ENCODE data around the gene SPC25. TPM values are rescaled to one million over a fixed set of nuclear protein-coding genes. Genes with fewer than 3 reads are reported as not detected.

The SPC25 gene
- polyA plus RNA-seq, 1 experiment: 4.2 TPM

GRCh38 chr2:168904358-168904757 is 14.1 kb upstream of the SPC25 start:
- POLR2A ChIA-PET: no interaction called here
- Histone ChIP-seq H3K9me3 (ENCODE audit: control insufficient read depth, insufficient read depth, low read length) (no peaks in the 10 kb centered on the region), H3K27me3 (ENCODE audit: control insufficient read depth, insufficient read depth, low read length) (peaks cover 6% of the 10 kb centered on the region), H3K27ac (ENCODE audit: low read depth, low read length) (no peak overlapping the region), H3K4me3 (ENCODE audit: low read depth, low read length) (no peak overlapping the region)
- DNase-seq (ENCODE audit: low read depth, low spot score): no peak
- no peak for TF ChIP-seq CTCF (IDR thresholded peaks at IDR 0.05; ENCODE audit: low read depth, low read length)
- CTCF ChIA-PET: no interaction called here

GRCh38 chr2:168903888-168904287 is 13.7 kb upstream of the SPC25 start:
- DNase-seq (ENCODE audit: low read depth, low spot score): no peak
- ChIA-PET CTCF (no interaction called here), POLR2A (no interaction called here)
- H3K27ac ChIP-seq (ENCODE audit: low read depth, low read length): no peak overlapping the region
- H3K9me3 ChIP-seq (ENCODE audit: control insufficient read depth, insufficient read depth, low read length): no peaks in the 10 kb centered on the region
- TF ChIP-seq CTCF (IDR thresholded peaks at IDR 0.05; ENCODE audit: low read depth, low read length): no peak
- H3K27me3 ChIP-seq (ENCODE audit: control insufficient read depth, insufficient read depth, low read length): peaks cover 6% of the 10 kb centered on the region
- H3K4me3 ChIP-seq (ENCODE audit: low read depth, low read length): no peak overlapping the region

- Histone ChIP-seq H3K4me3 (ENCODE audit: low read depth, low read length) (no peak within 1 kb of the TSS), H3K27ac (ENCODE audit: low read depth, low read length) (no peak within 1 kb of the TSS), H3K9me3 (ENCODE audit: control insufficient read depth, insufficient read depth, low read length) (no peaks in the 10 kb centered on the region), H3K27me3 (ENCODE audit: control insufficient read depth, insufficient read depth, low read length) (peaks cover 6% of the 10 kb centered on the region)
- CTCF ChIA-PET: no interaction called here
- TF ChIP-seq CTCF (IDR thresholded peaks at IDR 0.05; ENCODE audit: low read depth, low read length): no peak
- DNase-seq (ENCODE audit: low read depth, low spot score): no peak
- POLR2A ChIA-PET: no interaction called here
These were observed 10.8 kb upstream of the SPC25 start, which contains the start of gene G6PC2 for GRCh38 chr2:168901003-168901402. Gene G6PC2 (plus strand): TSS chr2:168901291. CDS start chr2:168901332, 41 bp downstream.

GRCh38 chr2:168897449-168897848 is 7.2 kb upstream of the SPC25 start:
- no peaks in the 10 kb centered on the region for H3K9me3 ChIP-seq (ENCODE audit: control insufficient read depth, insufficient read depth, low read length)
- POLR2A ChIA-PET: no interaction called here
- no peak for DNase-seq (ENCODE audit: low read depth, low spot score)
- no peak for TF ChIP-seq CTCF (IDR thresholded peaks at IDR 0.05; ENCODE audit: low read depth, low read length)
- no peak overlapping the region for H3K27ac ChIP-seq (ENCODE audit: low read depth, low read length)
- H3K4me3 ChIP-seq (ENCODE audit: low read depth, low read length): no peak overlapping the region
- peaks cover 6% of the 10 kb centered on the region for H3K27me3 ChIP-seq (ENCODE audit: control insufficient read depth, insufficient read depth, low read length)
- CTCF ChIA-PET: no interaction called here

- no peak for TF ChIP-seq CTCF (IDR thresholded peaks at IDR 0.05; ENCODE audit: low read depth, low read length)
- peaks cover 9% of the 10 kb centered on the region for H3K27me3 ChIP-seq (ENCODE audit: control insufficient read depth, insufficient read depth, low read length)
These were observed 6.6 kb upstream of the SPC25 start for GRCh38 chr2:168896783-168897182.

More at GRCh38 chr2:168896783-168897182, 6.6 kb upstream of the SPC25 start:
- ChIA-PET POLR2A (no interaction called here), CTCF (no interaction called here)
- no peak for DNase-seq (ENCODE audit: low read depth, low spot score)
- Histone ChIP-seq H3K4me3 (ENCODE audit: low read depth, low read length) (no peak overlapping the region), H3K27ac (ENCODE audit: low read depth, low read length) (no peak overlapping the region), H3K9me3 (ENCODE audit: control insufficient read depth, insufficient read depth, low read length) (no peaks in the 10 kb centered on the region)
